Heart right ventricle (tissue), 16 donors: ENCODE results near the gene GRB10. TPM values are rescaled to one million over a fixed set of nuclear protein-coding genes. Genes with fewer than 3 reads are reported as not detected.

Experiments
- ATAC-seq, 8 donors: fragments of 200-7000 bp; cut with Tn5 transposase; one replicate each; pipeline ENCODE4 v1.9.1; 2020; ENCODE audit warnings: mild to moderate bottlenecking in 8 of 8, moderate library complexity in 8 of 8, moderate number of reproducible peaks in 1 of 8
- DNase-seq, 2 donors: peaks; one replicate each; pipeline ENCODE4 v3.0.0-alpha.2; 2020
- H3K27ac ChIP-seq, 10 donors: fragments of 200-600 bp; sonication (generic) in 2 of 10; one replicate each; pipeline versions ENCODE4 v1.5.0 to v1.8.0; 2020 to 2022; ENCODE audit warnings: mild to moderate bottlenecking in 3 of 10
- H3K27me3 ChIP-seq, 7 donors: fragments of 200-600 bp; one replicate each; pipeline ENCODE4 v1.8.0; 2021 to 2022; ENCODE audit warnings: mild to moderate bottlenecking in 2 of 7
- H3K36me3 ChIP-seq, 9 donors: fragments of 200-600 bp; sonication (generic) in 1 of 9; one replicate each; pipeline versions ENCODE4 v1.5.0 to v1.8.0; 2020 to 2022; ENCODE audit warnings: mild to moderate bottlenecking in 2 of 9
- H3K4me1 ChIP-seq, 9 donors: fragments of 200-600 bp; sonication (generic) in 1 of 9; one replicate each; pipeline versions ENCODE4 v1.5.0 to v1.8.0; 2020 to 2022; ENCODE audit warnings: mild to moderate bottlenecking in 4 of 9
- H3K4me3 ChIP-seq, 10 donors: fragments of 200-600 bp; sonication (generic) in 2 of 10; one replicate each; pipeline versions ENCODE4 v1.5.0 to v1.8.0; 2020 to 2022; ENCODE audit warnings: mild to moderate bottlenecking in 7 of 10, moderate library complexity in 2 of 10
- H3K9me3 ChIP-seq, 11 donors: fragments of 200-600 bp in 10 of 11; sonication (generic) in 2 of 11; one replicate each; pipeline versions ENCODE4 v1.5.0 to v1.8.0; 2013 to 2022; ENCODE audit warnings: mild to moderate bottlenecking in 2 of 11, control low read depth in 1 of 11, moderate library complexity in 1 of 11
- WGBS, 2 donors: extraction: QIAGEN DNeasy Blood & Tissue Kit; methylation state at CpG; one replicate each; pipeline ENCODE4 v1.1.7; 2013; ENCODE audit warnings: inconsistent platforms in 1 of 2; 5-methylcytosine and 5-hydroxymethylcytosine counted together
- intact Hi-C, 10 donors: fragments of 100-400 bp; cut with DNase I; formaldehyde crosslinking; loops; one replicate each; pipeline versions ENCODE4 v1.11.1 to v1.14.2; 2022
- polyA plus RNA-seq, 2 donors: library from polyadenylated mRNA; stranded (reverse); fragments of 200-250 nt; gene quantifications; one replicate each; pipeline ENCODE4 v1.2.3, GENCODE V29; 2013
- total RNA-seq, 10 donors: library from RNA; stranded (reverse); fragmentation: NEBNext Ultra II Directional in 3 of 10; extraction: Animal tissue kit (Norgen Biotek cat#: 25700) in 3 of 10; gene quantifications; one replicate each; pipeline versions ENCODE4 v1.2.1 to v1.2.4, GENCODE V29; 2021 to 2023
- TF ChIP-seq, protein P1 (sequence below), 9 donors: fragments of 200-600 bp; sonication (generic) in 2 of 9; IDR thresholded peaks; one replicate each; pipeline versions ENCODE4 v1.5.0 to v1.8.0; 2021 to 2022; ENCODE audit warnings: antibody characterized with exemption in 9 of 9, mild to moderate bottlenecking in 5 of 9, moderate library complexity in 1 of 9
- donor health status: Arrhythmogenic right ventricular cardiomyopathy.
- donor health status: ischemic (EF 13 %, LVEDD 7.1; RV severe dilation, severe dysfunction).
- donor health status: healthy with polysubstance abuse.
- donor health status: DM: no; HTN: yes; CAD: no.
- donor health status: DM: no; HTN: no; CAD: no.
- donor health status: ischemic (EF 25% LVEDD 6.9; RV normal size, moderate dysfunction).
- donor health status: ischemic (EF 25% LVEDD 5.7; RV mildly dilated, moderate dysfunction).
- donor health status: healthy.
- donor health status: DM: yes; HTN: yes; CAD: no.
- donor health status: Ischemic cardiomyopathy.
- donor health status: ischemic (EF 35%, LVEDD 5.7; RV mildly dilated, moderate dysfunction).
- donor health status: nonischemic (EF 11% LVEDD 7.7; RV severe dilation, severe dysfunction).
- donor health status: DM: yes; HTN: yes; CAD: no.
- donor health status: PGD.
- donor health status: ischemic (EF 29% LVEDD 5.4; RV normal size, mild dysfunction).
- donor health status: nonischemic (EF 23%, LVEDD 6.1; RV moderate dilation, normal function).

Gene GRB10
- total and polyA plus RNA-seq, 12 donors, result 13.2 to 48.7 (median 29.6) TPM

DNA sequence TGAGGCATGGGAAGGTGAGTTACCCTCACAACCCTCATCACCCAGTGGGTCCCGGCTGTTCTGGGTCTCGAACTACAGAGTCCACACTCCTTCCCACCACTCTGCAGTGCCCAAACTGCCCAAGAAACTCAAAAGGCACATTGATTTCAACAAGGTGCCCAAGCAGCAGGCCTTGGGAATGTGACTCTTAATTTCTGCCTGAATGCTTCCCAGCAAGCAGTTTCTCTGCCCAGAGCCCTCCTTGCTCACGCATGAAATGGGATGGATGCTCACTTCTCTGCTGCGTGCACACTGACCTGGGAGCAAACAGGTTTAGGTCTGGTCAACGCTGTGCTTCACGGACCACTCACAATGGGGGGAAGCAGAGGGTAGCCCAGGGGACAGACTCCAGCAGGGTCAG is 77.9 kb downstream of the GRB10 start:
- H3K27ac ChIP-seq, result no peak overlapping the region
- no peak overlapping the region for H3K4me3 ChIP-seq

DNA sequence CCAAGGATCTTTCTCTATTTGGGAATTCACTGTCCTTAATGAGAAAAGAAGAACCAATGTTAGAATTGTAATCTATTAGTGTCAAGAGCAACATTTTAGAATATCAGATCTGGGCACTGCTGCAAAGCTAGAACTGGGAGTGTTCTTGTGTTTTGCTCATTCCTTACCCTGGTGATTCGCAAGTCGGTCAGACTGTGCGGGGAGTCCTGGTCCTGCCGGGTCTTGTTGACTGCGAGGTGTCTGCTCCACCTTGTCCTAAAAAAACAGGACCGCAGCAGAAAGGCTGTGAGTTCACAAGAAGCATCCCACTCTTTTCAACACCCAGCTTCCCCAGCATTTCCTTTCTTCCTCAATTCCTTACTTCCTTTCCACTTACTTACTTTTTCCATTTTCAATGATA is 79.0 kb downstream of the GRB10 start:
- DNase-seq (no peak), ATAC-seq (no peak)
- 83 to 89% methylated on average over 6 of the region's 6 CpGs for WGBS, 2 donors
- peaks cover 0 to 46% (median 6%) of the 10 kb centered on the region in 9 donors for H3K36me3 ChIP-seq
- H3K27ac ChIP-seq, result no peak overlapping the region
- no peaks in the 10 kb centered on the region for H3K27me3 ChIP-seq
- intact Hi-C loops, result no loop called here
- TF ChIP-seq, protein P1, sequence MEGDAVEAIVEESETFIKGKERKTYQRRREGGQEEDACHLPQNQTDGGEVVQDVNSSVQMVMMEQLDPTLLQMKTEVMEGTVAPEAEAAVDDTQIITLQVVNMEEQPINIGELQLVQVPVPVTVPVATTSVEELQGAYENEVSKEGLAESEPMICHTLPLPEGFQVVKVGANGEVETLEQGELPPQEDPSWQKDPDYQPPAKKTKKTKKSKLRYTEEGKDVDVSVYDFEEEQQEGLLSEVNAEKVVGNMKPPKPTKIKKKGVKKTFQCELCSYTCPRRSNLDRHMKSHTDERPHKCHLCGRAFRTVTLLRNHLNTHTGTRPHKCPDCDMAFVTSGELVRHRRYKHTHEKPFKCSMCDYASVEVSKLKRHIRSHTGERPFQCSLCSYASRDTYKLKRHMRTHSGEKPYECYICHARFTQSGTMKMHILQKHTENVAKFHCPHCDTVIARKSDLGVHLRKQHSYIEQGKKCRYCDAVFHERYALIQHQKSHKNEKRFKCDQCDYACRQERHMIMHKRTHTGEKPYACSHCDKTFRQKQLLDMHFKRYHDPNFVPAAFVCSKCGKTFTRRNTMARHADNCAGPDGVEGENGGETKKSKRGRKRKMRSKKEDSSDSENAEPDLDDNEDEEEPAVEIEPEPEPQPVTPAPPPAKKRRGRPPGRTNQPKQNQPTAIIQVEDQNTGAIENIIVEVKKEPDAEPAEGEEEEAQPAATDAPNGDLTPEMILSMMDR (IDR thresholded peaks at IDR 0.05), result no peak
- H3K4me1 ChIP-seq, result peaks cover 0 to 39% (median 11%) of the 10 kb centered on the region in 9 donors
- no peak overlapping the region for H3K4me3 ChIP-seq
- H3K9me3 ChIP-seq, result no peaks in the 10 kb centered on the region

More for the DNA sequence above, 77.9 kb downstream of the GRB10 start:
- intact Hi-C loops, result no loop called here
- 94 to 97% methylated on average over 6 of the region's 6 CpGs for WGBS, 2 donors
- ATAC-seq, result no peak
- TF ChIP-seq, protein P1 (IDR thresholded peaks at IDR 0.05), result no peak
- no peak for DNase-seq
- Histone ChIP-seq H3K27me3 (no peaks in the 10 kb centered on the region), H3K4me1 (peaks cover 5 to 50% (median 18%) of the 10 kb centered on the region in 9 donors), H3K36me3 (peaks cover 0 to 41% (median 6%) of the 10 kb centered on the region in 9 donors), H3K9me3 (no peaks in the 10 kb centered on the region)

DNA sequence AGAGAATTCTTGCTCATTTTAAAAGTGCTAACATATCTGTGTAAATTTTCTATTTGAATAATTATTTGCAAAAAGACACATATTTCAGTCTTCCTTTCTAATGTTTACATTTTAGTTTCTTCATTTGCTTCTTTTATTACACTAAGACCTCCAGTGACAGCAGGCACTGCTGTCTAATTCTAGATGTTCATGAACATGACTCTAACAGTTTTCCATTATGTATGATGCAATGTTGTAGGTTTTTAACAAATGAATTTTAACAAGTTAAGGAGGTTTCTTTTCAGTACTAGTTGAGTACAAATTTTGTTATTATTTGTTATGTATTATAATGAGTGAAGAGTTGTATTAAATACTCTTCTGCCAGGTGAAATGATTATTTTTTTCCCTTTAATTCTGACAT is 83.6 kb downstream of the GRB10 start:
- Histone ChIP-seq H3K4me1 (peaks cover 0 to 28% (median 10%) of the 10 kb centered on the region in 9 donors), H3K9me3 (no peaks in the 10 kb centered on the region), H3K4me3 (no peak overlapping the region), H3K36me3 (peaks cover 0 to 64% (median 6%) of the 10 kb centered on the region in 9 donors), H3K27me3 (no peaks in the 10 kb centered on the region), H3K27ac (no peak overlapping the region)
- ATAC-seq (no peak), DNase-seq (no peak)
- intact Hi-C loops, result loop anchor here in 1 of 10 donors (5.0 kb wide), 1 partner anchor 93 kb away; no protein-coding TSS in a partner anchor
- TF ChIP-seq, protein P1 (IDR thresholded peaks at IDR 0.05), result no peak

DNA sequence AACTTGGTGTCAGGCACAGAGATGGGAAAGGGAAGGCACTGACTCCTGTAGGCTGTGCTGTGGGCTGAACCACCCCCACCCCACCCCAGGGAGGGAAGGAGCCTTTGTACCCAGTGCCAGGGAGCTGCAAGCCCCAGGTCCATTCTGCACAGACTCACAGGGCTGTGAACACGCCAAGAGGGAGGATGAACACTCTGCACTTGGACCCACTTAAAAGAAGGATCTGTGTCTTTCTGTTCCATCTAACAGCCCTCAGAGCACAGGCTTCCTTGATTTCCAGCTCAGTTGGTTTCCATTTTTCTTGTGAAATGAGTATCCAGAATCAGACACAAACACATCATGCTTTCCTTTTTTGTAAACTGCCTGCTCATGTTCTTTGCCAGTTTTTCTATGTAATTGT is 84.9 kb downstream of the GRB10 start:
- H3K27me3 ChIP-seq, result no peaks in the 10 kb centered on the region
- peak in 1 of 8 donors; percentile 39 for ATAC-seq
- WGBS, 2 donors, result 74 to 86% methylated on average over 1 of the region's 1 CpG
- no peak for DNase-seq
- intact Hi-C loops, result loop anchor here in 1 of 10 donors (5.0 kb wide), 1 partner anchor 95 kb away; no protein-coding TSS in a partner anchor
- no peaks in the 10 kb centered on the region for H3K9me3 ChIP-seq
- H3K4me3 ChIP-seq, result no peak overlapping the region
- peaks cover 0 to 40% (median 16%) of the 10 kb centered on the region in 9 donors for H3K4me1 ChIP-seq
- peaks cover 0 to 58% (median 6%) of the 10 kb centered on the region in 9 donors for H3K36me3 ChIP-seq
- no peak overlapping the region for H3K27ac ChIP-seq
- TF ChIP-seq, protein P1 (IDR thresholded peaks at IDR 0.05), result no peak
